ENCODE results near the gene RFC2. TPM values are rescaled to one million over a fixed set of nuclear protein-coding genes. Genes with fewer than 3 reads are reported as not detected.

Gene RFC2
- total RNA-seq, 4 donors from 2014 or later, result 7.3 to 17.7 (median 11.7) TPM

GRCh38 chr7:74218343-74218698, 35.9 kb downstream of the RFC2 start:
- TF ChIP-seq, protein P1, sequence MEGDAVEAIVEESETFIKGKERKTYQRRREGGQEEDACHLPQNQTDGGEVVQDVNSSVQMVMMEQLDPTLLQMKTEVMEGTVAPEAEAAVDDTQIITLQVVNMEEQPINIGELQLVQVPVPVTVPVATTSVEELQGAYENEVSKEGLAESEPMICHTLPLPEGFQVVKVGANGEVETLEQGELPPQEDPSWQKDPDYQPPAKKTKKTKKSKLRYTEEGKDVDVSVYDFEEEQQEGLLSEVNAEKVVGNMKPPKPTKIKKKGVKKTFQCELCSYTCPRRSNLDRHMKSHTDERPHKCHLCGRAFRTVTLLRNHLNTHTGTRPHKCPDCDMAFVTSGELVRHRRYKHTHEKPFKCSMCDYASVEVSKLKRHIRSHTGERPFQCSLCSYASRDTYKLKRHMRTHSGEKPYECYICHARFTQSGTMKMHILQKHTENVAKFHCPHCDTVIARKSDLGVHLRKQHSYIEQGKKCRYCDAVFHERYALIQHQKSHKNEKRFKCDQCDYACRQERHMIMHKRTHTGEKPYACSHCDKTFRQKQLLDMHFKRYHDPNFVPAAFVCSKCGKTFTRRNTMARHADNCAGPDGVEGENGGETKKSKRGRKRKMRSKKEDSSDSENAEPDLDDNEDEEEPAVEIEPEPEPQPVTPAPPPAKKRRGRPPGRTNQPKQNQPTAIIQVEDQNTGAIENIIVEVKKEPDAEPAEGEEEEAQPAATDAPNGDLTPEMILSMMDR (IDR thresholded peaks at IDR 0.05; ENCODE audit: low read depth), result no peak

DNA sequence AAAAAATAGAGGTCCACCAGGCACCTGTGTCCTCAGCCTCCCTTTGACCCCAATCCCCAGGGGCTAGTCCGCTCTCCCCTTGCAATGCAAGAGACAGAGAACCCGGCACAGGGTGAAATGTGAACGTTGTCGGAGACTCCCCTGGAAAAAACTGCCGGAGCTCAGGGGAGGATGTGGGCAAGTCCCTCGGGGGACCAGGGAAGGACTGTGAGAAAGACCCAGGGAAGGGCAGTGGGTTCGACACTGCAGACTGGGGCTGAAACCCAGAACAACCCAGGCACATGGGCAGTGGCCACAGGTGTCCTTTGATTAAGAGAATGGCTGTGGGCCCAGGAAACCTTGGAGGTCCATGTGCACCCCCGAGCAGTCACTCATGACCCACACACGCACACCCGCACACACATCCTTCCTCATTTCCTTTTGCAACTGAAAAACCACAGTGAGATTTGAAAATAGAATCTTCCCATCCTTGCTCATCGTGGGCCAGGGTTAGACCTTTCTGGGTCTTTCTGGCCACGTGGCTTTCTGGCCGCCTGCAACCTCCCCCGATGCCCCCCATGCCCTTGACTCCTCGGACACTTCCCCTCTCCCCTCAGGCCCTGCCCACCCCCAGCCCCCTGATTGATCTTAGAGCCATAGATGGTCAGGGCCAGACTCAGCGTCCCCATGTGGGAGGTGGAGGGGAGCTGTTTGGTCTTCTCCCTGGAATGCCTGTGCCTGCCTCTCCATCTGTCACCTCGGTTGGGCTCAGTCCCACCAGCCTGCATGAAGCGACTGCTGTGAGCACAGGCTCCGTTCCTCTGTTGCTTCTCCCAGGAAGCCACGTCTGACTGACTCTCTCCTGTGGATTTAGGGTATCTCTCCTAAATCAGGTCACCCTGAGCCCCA, 36.5 kb downstream of the RFC2 start:
- TF ChIP-seq, protein P1 (IDR thresholded peaks at IDR 0.05; ENCODE audit: low read depth), result no peak

- TF ChIP-seq, protein P1 (IDR thresholded peaks at IDR 0.05; ENCODE audit: low read depth), result no peak
Measured at GRCh38 chr7:74216361-74216761, 37.8 kb downstream of the RFC2 start.

DNA sequence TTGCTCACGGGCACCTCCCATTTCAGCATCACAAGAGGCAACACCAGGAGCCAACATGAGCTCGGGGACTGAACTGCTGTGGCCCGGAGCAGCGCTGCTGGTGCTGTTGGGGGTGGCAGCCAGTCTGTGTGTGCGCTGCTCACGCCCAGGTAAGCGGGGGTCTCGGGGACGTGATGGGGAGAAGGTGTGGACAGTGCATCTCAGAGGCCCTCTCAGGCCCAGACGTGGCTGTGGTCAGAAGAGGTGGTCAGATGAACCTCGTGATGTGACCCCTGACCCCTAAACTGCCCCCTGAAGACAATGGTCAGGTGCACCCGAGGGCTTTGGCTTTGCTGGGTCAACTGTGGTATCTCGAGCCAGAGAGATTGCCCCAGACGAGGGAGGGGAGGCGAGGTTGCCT, 38.3 kb downstream of the RFC2 start:
- TF ChIP-seq, protein P1 (IDR thresholded peaks at IDR 0.05; ENCODE audit: low read depth), result no peak

DNA sequence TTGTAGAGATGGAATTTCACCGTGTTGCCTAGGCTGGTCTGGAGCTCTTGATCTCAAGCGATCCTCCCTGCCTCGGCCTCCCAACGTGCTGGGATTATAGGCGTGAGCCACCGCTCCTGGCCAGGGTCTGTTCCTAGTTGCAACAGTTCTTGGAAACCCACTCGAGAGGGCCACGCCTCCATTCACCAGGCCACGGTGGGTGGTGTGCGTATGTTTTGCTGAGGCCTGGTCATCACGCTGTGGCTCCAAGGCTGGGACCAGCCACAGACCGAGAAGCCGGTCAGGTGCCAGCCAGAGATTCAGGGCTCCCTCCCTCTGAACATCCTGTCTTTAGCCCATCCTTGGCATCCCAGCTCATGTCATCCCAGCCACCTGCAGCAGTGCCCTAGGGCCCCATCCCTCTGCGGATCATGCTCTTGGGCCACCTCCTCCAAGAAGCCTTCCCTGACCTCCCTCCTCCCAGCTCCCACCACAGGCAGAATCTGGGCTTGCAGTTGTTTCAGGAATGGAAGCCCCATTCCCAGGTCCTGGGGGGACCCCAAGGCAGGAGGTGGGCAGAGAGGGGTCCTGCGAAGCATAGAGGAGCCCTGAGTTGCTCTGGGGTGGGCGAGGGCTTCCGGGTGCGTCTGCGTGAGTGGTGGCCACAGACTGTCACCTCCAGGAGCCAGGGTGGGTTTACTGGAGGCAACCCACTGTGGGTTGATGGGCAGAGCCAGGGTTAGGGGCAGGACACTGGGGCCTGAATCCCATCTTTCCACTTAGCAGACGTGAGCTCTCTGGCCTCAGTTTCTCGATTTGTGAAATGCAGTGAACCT, 39.2 kb downstream of the RFC2 start:
- TF ChIP-seq, protein P1 (IDR thresholded peaks at IDR 0.05; ENCODE audit: low read depth), result no peak

DNA sequence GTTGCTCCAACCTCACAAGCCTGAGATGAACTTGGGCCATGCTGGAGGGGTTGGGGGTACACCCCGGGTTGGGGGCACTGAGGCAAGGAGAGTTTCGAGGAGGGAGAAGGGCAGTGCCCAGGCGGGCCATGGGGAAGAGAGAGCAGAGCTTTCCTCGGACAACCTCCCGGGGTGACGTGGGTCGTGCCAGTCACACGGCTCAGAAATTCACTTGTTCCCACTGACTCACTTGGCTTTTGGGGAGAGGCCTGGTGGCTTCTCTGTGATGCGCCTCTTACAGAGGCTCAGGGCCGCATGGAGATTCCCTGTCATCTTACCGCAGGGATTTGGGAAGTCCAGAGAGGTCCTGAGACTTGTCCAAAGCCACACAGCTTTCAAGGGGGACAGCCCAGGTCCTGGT, 41.5 kb downstream of the RFC2 start:
- TF ChIP-seq, protein P1 (IDR thresholded peaks at IDR 0.05; ENCODE audit: low read depth), result no peak

DNA sequence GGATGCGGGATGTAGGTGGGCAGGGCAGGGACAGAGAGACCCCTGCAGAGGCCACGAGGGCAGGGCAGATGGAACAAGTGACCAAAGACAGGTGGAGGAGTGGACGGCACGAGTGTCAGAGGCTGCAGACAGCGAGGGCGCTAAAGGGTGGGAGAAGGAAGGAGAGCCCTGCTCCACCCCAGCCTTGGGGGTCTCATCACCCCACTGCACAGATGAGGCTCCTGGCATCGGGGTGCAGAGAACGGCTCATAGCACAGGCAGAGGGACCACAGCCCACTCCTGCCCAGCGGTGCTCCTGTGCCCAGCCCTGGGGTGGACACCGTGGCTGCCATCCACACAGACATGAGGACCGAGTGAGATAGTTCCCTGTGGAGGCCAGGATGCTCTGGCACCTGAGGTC, 46.6 kb downstream of the RFC2 start:
- TF ChIP-seq, protein P1 (IDR thresholded peaks at IDR 0.05; ENCODE audit: low read depth), result no peak
